Gastrocnemius medialis (tissue), 4 donors: ENCODE measurements around the gene PGLYRP2.

Experiments
- POLR2A ChIP-seq, 2 donors: fragments of 450-650 bp; IDR thresholded peaks; one replicate each; pipeline ENCODE4 v1.6.1; 2017; ENCODE audit warnings: antibody characterized with exemption in 2 of 2, mild to moderate bottlenecking in 2 of 2, moderate library complexity in 2 of 2
- TF ChIP-seq, protein P1 (sequence below), 5 experiments: fragments of 450-650 bp in 3 of 5; fragments of 200-600 bp in 2 of 5; sonication (generic) in 2 of 5; IDR thresholded peaks in 4 of 5; conservative IDR thresholded peaks in 1 of 5; 1 replicate in 4 of 5; 2 replicates in 1 of 5; pipeline ENCODE4 v1.5.1; 2016 to 2019; ENCODE audit warnings: antibody characterized with exemption in 5 of 5, mild to moderate bottlenecking in 3 of 5, moderate library complexity in 3 of 5

- TF ChIP-seq POLR2A (IDR thresholded peaks at IDR 0.05) = no peak
- TF ChIP-seq, protein P1, sequence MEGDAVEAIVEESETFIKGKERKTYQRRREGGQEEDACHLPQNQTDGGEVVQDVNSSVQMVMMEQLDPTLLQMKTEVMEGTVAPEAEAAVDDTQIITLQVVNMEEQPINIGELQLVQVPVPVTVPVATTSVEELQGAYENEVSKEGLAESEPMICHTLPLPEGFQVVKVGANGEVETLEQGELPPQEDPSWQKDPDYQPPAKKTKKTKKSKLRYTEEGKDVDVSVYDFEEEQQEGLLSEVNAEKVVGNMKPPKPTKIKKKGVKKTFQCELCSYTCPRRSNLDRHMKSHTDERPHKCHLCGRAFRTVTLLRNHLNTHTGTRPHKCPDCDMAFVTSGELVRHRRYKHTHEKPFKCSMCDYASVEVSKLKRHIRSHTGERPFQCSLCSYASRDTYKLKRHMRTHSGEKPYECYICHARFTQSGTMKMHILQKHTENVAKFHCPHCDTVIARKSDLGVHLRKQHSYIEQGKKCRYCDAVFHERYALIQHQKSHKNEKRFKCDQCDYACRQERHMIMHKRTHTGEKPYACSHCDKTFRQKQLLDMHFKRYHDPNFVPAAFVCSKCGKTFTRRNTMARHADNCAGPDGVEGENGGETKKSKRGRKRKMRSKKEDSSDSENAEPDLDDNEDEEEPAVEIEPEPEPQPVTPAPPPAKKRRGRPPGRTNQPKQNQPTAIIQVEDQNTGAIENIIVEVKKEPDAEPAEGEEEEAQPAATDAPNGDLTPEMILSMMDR (IDR thresholded peaks at IDR 0.05 in 4 of 5, conservative IDR thresholded peaks at IDR 0.05 in 1 of 5) = no peak
Observed at GRCh38 chr19:15516363-15516762, 37.1 kb upstream of the PGLYRP2 start.
